Measurements from ENCODE around the gene SPIN2A.
"Not testable (repeated sequence)": the region's sequence is repeated elsewhere in the genome, so short reads cannot be mapped to it uniquely, and the experiment has no call there.

SPIN2A gene

GRCh38 chrX:57137073-57137472 is at the start of gene SPIN2A:
Gene SPIN2A, minus strand, starts transcription at chrX:57137397. Its CDS starts 800 bp downstream, at chrX:57136597.
- not testable (repeated sequence) for DNase-seq (ENCODE audit: low read depth in 2 of 2)

- no peak for DNase-seq (ENCODE audit: low read depth in 2 of 2)
These were observed 41.4 kb upstream of the SPIN2A start for GRCh38 chrX:57178605-57179004.

GRCh38 chrX:57177070-57177469 is 39.9 kb upstream of the SPIN2A start:
- no peak for DNase-seq (ENCODE audit: low read depth in 2 of 2)

GRCh38 chrX:57172544-57172943 is 35.3 kb upstream of the SPIN2A start:
- DNase-seq (ENCODE audit: low read depth in 2 of 2), result no peak

- no peak for DNase-seq (ENCODE audit: low read depth in 2 of 2)
These were observed 19.3 kb upstream of the SPIN2A start for GRCh38 chrX:57156397-57157049.

GRCh38 chrX:57155171-57155570 is 18.0 kb upstream of the SPIN2A start:
- no peak for DNase-seq (ENCODE audit: low read depth in 2 of 2)

- DNase-seq (ENCODE audit: low read depth in 2 of 2), result not testable (repeated sequence)
These were observed 15.0 kb upstream of the SPIN2A start for GRCh38 chrX:57152222-57152621.

- no peak for DNase-seq (ENCODE audit: low read depth in 2 of 2)
These were observed 1.5 kb upstream of the SPIN2A start for GRCh38 chrX:57138674-57139073.

GRCh38 chrX:57137501-57137900 is 304 bp upstream of the SPIN2A start:
- DNase-seq (ENCODE audit: low read depth in 2 of 2), result no peak

- DNase-seq (ENCODE audit: low read depth in 2 of 2), result not testable (repeated sequence)
These were observed 608 bp downstream of the SPIN2A start for GRCh38 chrX:57136589-57136988.

- DNase-seq (ENCODE audit: low read depth in 2 of 2), result no peak
These were observed 1.9 kb downstream of the SPIN2A start for GRCh38 chrX:57135287-57135686.

GRCh38 chrX:57134702-57135101 is 2.5 kb downstream of the SPIN2A start:
- DNase-seq (ENCODE audit: low read depth in 2 of 2), result no peak

GRCh38 chrX:57133706-57134105 is 3.5 kb downstream of the SPIN2A start:
- no peak for DNase-seq (ENCODE audit: low read depth in 2 of 2)

GRCh38 chrX:57133284-57133683 is 3.9 kb downstream of the SPIN2A start:
- not testable (repeated sequence) for DNase-seq (ENCODE audit: low read depth in 2 of 2)

GRCh38 chrX:57132046-57132445 is 5.2 kb downstream of the SPIN2A start:
- no peak for DNase-seq (ENCODE audit: low read depth in 2 of 2)

GRCh38 chrX:57121816-57122215 is 15.4 kb downstream of the SPIN2A start:
- no peak for DNase-seq (ENCODE audit: low read depth in 2 of 2)

- peak; percentile 58 to 63 for DNase-seq (ENCODE audit: low read depth in 2 of 2)
These were observed 15.9 kb downstream of the SPIN2A start, which contains the start of gene SPIN2B for GRCh38 chrX:57121162-57121755. Gene SPIN2B, minus strand, starts transcription at chrX:57121548.

- DNase-seq (ENCODE audit: low read depth in 2 of 2), result not testable (repeated sequence)
These were observed 16.5 kb downstream of the SPIN2A start for GRCh38 chrX:57120619-57121161.

GRCh38 chrX:57119416-57119815 is 17.8 kb downstream of the SPIN2A start:
- DNase-seq (ENCODE audit: low read depth in 2 of 2), result no peak

- not testable (repeated sequence) for DNase-seq (ENCODE audit: low read depth in 2 of 2)
These were observed 19.6 kb downstream of the SPIN2A start for GRCh38 chrX:57117566-57117965.

- no peak for DNase-seq (ENCODE audit: low read depth in 2 of 2)
These were observed 32.2 kb downstream of the SPIN2A start for GRCh38 chrX:57104921-57105398.

GRCh38 chrX:57104406-57104805 is 32.8 kb downstream of the SPIN2A start:
- no peak for DNase-seq (ENCODE audit: low read depth in 2 of 2)

GRCh38 chrX:57103489-57103888 is 33.7 kb downstream of the SPIN2A start:
- DNase-seq (ENCODE audit: low read depth in 2 of 2), result no peak

All from stimulated activated CD8-positive, alpha-beta memory T cell treated with anti-CD3 and anti-CD28 coated beads, Interleukin-15, amount 100 ng/mL, for 4 hours (primary cell).